ENCODE measurements around the gene WIPF2.

Gene WIPF2

GRCh38 chr17:40281663-40282062 is 62.6 kb downstream of the WIPF2 start:
- no CpG with 5 or more reads among the region's 2 CpGs for WGBS, 2 experiments (ENCODE audit: insufficient coverage in 2 of 2)
- H3K9me3 ChIP-seq (ENCODE audit: control insufficient read depth, low read length), result no peaks in the 10 kb centered on the region
- H3K4me1 ChIP-seq (ENCODE audit: control insufficient read depth, insufficient read depth, low read length, poor library complexity, severe bottlenecking), result peaks cover 12% of the 10 kb centered on the region
- no peak overlapping the region for H3K4me3 ChIP-seq (ENCODE audit: extremely low read depth, insufficient read depth, low read length, poor library complexity, severe bottlenecking)
- H3K36me3 ChIP-seq (ENCODE audit: control insufficient read depth, insufficient read depth, low read length), result peaks cover 63% of the 10 kb centered on the region
- H3K27ac ChIP-seq (ENCODE audit: low read depth, low read length, severe bottlenecking), result no peak overlapping the region

- Histone ChIP-seq H3K4me3 (ENCODE audit: extremely low read depth, insufficient read depth, low read length, poor library complexity, severe bottlenecking) (no peak overlapping the region), H3K27ac (ENCODE audit: low read depth, low read length, severe bottlenecking) (no peak overlapping the region), H3K36me3 (ENCODE audit: control insufficient read depth, insufficient read depth, low read length) (peaks cover 46% of the 10 kb centered on the region), H3K9me3 (ENCODE audit: control insufficient read depth, low read length) (no peaks in the 10 kb centered on the region), H3K4me1 (ENCODE audit: control insufficient read depth, insufficient read depth, low read length, poor library complexity, severe bottlenecking) (peaks cover 12% of the 10 kb centered on the region)
- WGBS, 2 experiments (ENCODE audit: insufficient coverage in 2 of 2), result 100% methylated on average over 1 of the region's 2 CpGs; no CpG with 5 or more reads in 1 of the 2 experiments
Measured at GRCh38 chr17:40283662-40284061, 64.6 kb downstream of the WIPF2 start.

DNA sequence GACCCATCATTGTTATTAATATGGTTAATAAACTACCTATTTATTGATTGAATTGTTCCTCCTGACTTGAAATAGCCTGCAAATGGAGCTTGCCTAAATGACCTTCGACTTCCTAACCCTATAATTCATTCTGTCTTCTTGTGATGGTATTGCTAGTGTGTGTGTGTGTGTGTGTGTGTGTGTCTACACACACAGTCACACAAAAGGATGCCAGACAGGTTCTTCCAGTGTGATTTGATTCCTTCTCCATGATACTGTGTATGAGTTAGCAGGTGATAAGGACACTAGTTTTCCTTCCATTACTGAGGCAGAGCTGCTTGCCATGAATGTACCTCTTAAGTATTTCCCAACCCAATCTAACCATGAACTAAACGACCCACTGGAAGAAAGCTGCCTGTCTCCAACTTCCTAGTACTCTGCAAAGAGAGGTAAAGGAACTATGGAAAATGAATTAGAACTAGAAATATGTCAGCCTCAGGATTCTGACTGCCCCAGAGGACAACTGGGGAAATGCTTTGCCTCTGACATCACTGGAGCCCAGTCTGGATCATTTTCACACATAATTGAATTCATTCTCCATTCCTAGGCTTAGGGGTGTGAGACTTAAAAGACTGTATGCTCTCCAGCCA is 65.1 kb downstream of the WIPF2 start:
- WGBS, 2 experiments (ENCODE audit: insufficient coverage in 2 of 2), result no CpG with 5 or more reads among the region's 2 CpGs
- H3K36me3 ChIP-seq (ENCODE audit: control insufficient read depth, insufficient read depth, low read length), result peaks cover 42% of the 10 kb centered on the region
- no peak overlapping the region for H3K4me3 ChIP-seq (ENCODE audit: extremely low read depth, insufficient read depth, low read length, poor library complexity, severe bottlenecking)
- H3K27ac ChIP-seq (ENCODE audit: low read depth, low read length, severe bottlenecking), result no peak overlapping the region
- H3K9me3 ChIP-seq (ENCODE audit: control insufficient read depth, low read length), result no peaks in the 10 kb centered on the region
- H3K4me1 ChIP-seq (ENCODE audit: control insufficient read depth, insufficient read depth, low read length, poor library complexity, severe bottlenecking), result peaks cover 12% of the 10 kb centered on the region

DNA sequence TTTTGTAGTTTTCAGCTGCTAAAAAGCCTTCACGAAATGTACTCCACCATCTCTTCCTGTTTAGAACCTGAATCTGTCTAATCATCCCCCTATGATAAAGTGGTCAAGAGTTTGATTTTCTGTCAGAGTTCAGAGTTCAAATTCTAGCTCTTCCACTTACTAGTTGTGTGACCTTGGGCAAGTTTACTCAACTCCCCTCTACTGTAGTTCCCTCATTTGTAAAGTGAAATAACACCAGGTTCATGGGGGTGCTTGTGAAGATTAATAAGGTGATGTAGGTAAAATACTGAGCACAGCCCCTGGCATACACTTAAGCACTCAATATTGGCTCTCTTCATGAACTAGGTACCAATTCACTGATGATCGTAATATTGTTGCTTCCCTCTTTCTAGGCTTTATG is 67.4 kb downstream of the WIPF2 start:
- 83 to 100% methylated on average over 1 of the region's 2 CpGs for WGBS, 2 experiments (ENCODE audit: insufficient coverage in 2 of 2)
- Histone ChIP-seq H3K27ac (ENCODE audit: low read depth, low read length, severe bottlenecking) (no peak overlapping the region), H3K4me3 (ENCODE audit: extremely low read depth, insufficient read depth, low read length, poor library complexity, severe bottlenecking) (no peak overlapping the region), H3K4me1 (ENCODE audit: control insufficient read depth, insufficient read depth, low read length, poor library complexity, severe bottlenecking) (peaks cover 17% of the 10 kb centered on the region), H3K36me3 (ENCODE audit: control insufficient read depth, insufficient read depth, low read length) (peaks cover 41% of the 10 kb centered on the region), H3K9me3 (ENCODE audit: control insufficient read depth, low read length) (no peaks in the 10 kb centered on the region)

DNA sequence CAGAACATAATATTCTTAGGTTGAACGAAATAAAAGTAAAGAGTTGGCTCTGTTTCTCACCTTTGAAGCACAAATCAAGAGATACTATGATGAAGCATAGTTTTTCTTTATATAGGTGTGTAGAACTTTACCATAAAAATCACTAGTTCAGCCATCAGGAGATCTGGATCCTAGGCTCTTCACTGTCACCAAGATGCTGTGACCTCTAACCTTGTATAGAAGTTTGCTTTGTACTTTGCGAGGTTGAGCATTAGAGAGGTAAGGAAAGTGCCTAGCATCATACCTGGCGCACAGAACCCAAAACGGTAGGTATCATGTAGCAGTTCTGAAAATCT is 68.0 kb downstream of the WIPF2 start:
- Histone ChIP-seq H3K4me1 (ENCODE audit: control insufficient read depth, insufficient read depth, low read length, poor library complexity, severe bottlenecking) (peaks cover 17% of the 10 kb centered on the region), H3K4me3 (ENCODE audit: extremely low read depth, insufficient read depth, low read length, poor library complexity, severe bottlenecking) (no peak overlapping the region), H3K36me3 (ENCODE audit: control insufficient read depth, insufficient read depth, low read length) (peaks cover 44% of the 10 kb centered on the region), H3K27ac (ENCODE audit: low read depth, low read length, severe bottlenecking) (no peak overlapping the region), H3K9me3 (ENCODE audit: control insufficient read depth, low read length) (no peaks in the 10 kb centered on the region)
- 44 to 48% methylated on average over 3 of the region's 4 CpGs for WGBS, 2 experiments (ENCODE audit: insufficient coverage in 2 of 2)

GRCh38 chr17:40287494-40288369 is 68.6 kb downstream of the WIPF2 start, which contains the start of gene CDC6:
CDC6 (plus strand) TSS chr17:40287879; CDS start chr17:40289421, 1,542 bp downstream.
- peak within 1 kb of the TSS; percentile 88 for H3K27ac ChIP-seq (ENCODE audit: low read depth, low read length, severe bottlenecking)
- 0 to 1% methylated on average over 41 to 46 of the region's 47 CpGs for WGBS, 2 experiments (ENCODE audit: insufficient coverage in 2 of 2)
- H3K4me3 ChIP-seq (ENCODE audit: extremely low read depth, insufficient read depth, low read length, poor library complexity, severe bottlenecking), result peak within 1 kb of the TSS; percentile 65
- H3K4me1 ChIP-seq (ENCODE audit: control insufficient read depth, insufficient read depth, low read length, poor library complexity, severe bottlenecking), result peaks cover 17% of the 10 kb centered on the region
- H3K9me3 ChIP-seq (ENCODE audit: control insufficient read depth, low read length), result no peaks in the 10 kb centered on the region
- H3K36me3 ChIP-seq (ENCODE audit: control insufficient read depth, insufficient read depth, low read length), result peaks cover 39% of the 10 kb centered on the region

GRCh38 chr17:40290629-40291280 is 71.7 kb downstream of the WIPF2 start:
- H3K4me3 ChIP-seq (ENCODE audit: extremely low read depth, insufficient read depth, low read length, poor library complexity, severe bottlenecking), result no peak overlapping the region
- H3K9me3 ChIP-seq (ENCODE audit: control insufficient read depth, low read length), result no peaks in the 10 kb centered on the region
- no peak overlapping the region for H3K27ac ChIP-seq (ENCODE audit: low read depth, low read length, severe bottlenecking)
- 31 to 50% methylated on average over 1 of the region's 4 CpGs for WGBS, 2 experiments (ENCODE audit: insufficient coverage in 2 of 2)
- peaks cover 5% of the 10 kb centered on the region for H3K4me1 ChIP-seq (ENCODE audit: control insufficient read depth, insufficient read depth, low read length, poor library complexity, severe bottlenecking)
- peaks cover 57% of the 10 kb centered on the region for H3K36me3 ChIP-seq (ENCODE audit: control insufficient read depth, insufficient read depth, low read length)

GRCh38 chr17:40291281-40291664 is 72.2 kb downstream of the WIPF2 start:
- H3K9me3 ChIP-seq (ENCODE audit: control insufficient read depth, low read length), result no peaks in the 10 kb centered on the region
- H3K27ac ChIP-seq (ENCODE audit: low read depth, low read length, severe bottlenecking), result no peak overlapping the region
- WGBS, 2 experiments (ENCODE audit: insufficient coverage in 2 of 2), result 82 to 100% methylated on average over 2 of the region's 2 CpGs

DNA sequence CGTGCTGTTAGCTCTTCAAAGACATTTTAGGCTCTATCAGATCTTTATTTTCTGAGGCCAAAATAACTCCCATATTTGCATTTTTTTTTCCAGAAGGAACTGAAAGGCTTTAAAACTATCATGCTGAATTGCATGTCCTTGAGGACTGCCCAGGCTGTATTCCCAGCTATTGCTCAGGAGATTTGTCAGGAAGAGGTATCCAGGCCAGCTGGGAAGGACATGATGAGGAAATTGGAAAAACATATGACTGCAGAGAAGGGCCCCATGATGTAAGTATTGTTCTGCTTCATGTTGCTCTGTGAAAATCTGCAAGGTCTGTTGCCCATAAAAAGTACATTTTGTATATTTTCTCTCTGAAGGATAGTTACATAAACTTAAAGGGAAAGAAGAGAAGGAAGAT is 74.3 kb downstream of the WIPF2 start:
- no peak overlapping the region for H3K27ac ChIP-seq (ENCODE audit: low read depth, low read length, severe bottlenecking)
- peaks cover 5% of the 10 kb centered on the region for H3K4me1 ChIP-seq (ENCODE audit: control insufficient read depth, insufficient read depth, low read length, poor library complexity, severe bottlenecking)
- H3K9me3 ChIP-seq (ENCODE audit: control insufficient read depth, low read length), result no peaks in the 10 kb centered on the region
- no peak overlapping the region for H3K4me3 ChIP-seq (ENCODE audit: extremely low read depth, insufficient read depth, low read length, poor library complexity, severe bottlenecking)
- no CpG with 5 or more reads among the region's 1 CpG for WGBS, 2 experiments (ENCODE audit: insufficient coverage in 2 of 2)
- peaks cover 74% of the 10 kb centered on the region for H3K36me3 ChIP-seq (ENCODE audit: control insufficient read depth, insufficient read depth, low read length)

More at GRCh38 chr17:40291281-40291664, 72.2 kb downstream of the WIPF2 start:
- H3K4me3 ChIP-seq (ENCODE audit: extremely low read depth, insufficient read depth, low read length, poor library complexity, severe bottlenecking), result no peak overlapping the region
- H3K36me3 ChIP-seq (ENCODE audit: control insufficient read depth, insufficient read depth, low read length), result peaks cover 62% of the 10 kb centered on the region
- H3K4me1 ChIP-seq (ENCODE audit: control insufficient read depth, insufficient read depth, low read length, poor library complexity, severe bottlenecking), result peaks cover 5% of the 10 kb centered on the region

GRCh38 chr17:40295488-40296436 is 76.7 kb downstream of the WIPF2 start:
- no peak overlapping the region for H3K27ac ChIP-seq (ENCODE audit: low read depth, low read length, severe bottlenecking)

More at GRCh38 chr17:40295488-40296436, 76.7 kb downstream of the WIPF2 start:
- Histone ChIP-seq H3K4me3 (ENCODE audit: extremely low read depth, insufficient read depth, low read length, poor library complexity, severe bottlenecking) (no peak overlapping the region), H3K9me3 (ENCODE audit: control insufficient read depth, low read length) (no peaks in the 10 kb centered on the region), H3K36me3 (ENCODE audit: control insufficient read depth, insufficient read depth, low read length) (peaks cover 78% of the 10 kb centered on the region), H3K4me1 (ENCODE audit: control insufficient read depth, insufficient read depth, low read length, poor library complexity, severe bottlenecking) (no peaks in the 10 kb centered on the region)
- WGBS, 2 experiments (ENCODE audit: insufficient coverage in 2 of 2), result 78 to 91% methylated on average over 2 to 3 of the region's 5 CpGs
